PC-9 (cell line): ENCODE results near the gene CUX1. TPM values are rescaled to one million over a fixed set of nuclear protein-coding genes. Genes with fewer than 3 reads are reported as not detected.
A peak's percentile ranks its signal among the peaks of the same experiment; 100 is the strongest.

ENCODE experiments used
- BruUV-seq: library from RNA; stranded (reverse); fragments of 400-500 nt; replicated peaks from 2 replicates; lab custom pipeline; 2021; lab: Mats Ljungman, UMichigan
- CTCF ChIA-PET: fragments of 300-600 bp; sonication (Branson Sonifier 250); formaldehyde crosslinking; loops from one replicate; lab custom pipeline; 2022; ENCODE audit warnings: antibody characterized with exemption; lab: Charles Lee
- POLR2A ChIA-PET: fragments of 300-600 bp; sonication (Branson Sonifier 250); formaldehyde crosslinking; loops from one replicate; lab custom pipeline; 2022; ENCODE audit warnings: antibody characterized with exemption; ENCODE audit not compliant: unreplicated experiment; lab: Charles Lee
- DNase-seq, 2 experiments: peaks; one replicate each; pipeline versions ENCODE4 v3.0.0 to v3.0.0-alpha.2; 2015 to 2022; ENCODE audit warnings: mixed read lengths in 1 of 2
- H2AFZ ChIP-seq: fragments of 200-600 bp; sonication (generic); 2 replicates; pipeline ENCODE4 v1.8.1; 2017; ENCODE audit warnings: antibody characterized with exemption
- H3F3A ChIP-seq: fragments of 200-600 bp; sonication (generic); 2 replicates; pipeline ENCODE4 v1.8.1; 2017; ENCODE audit warnings: antibody characterized with exemption, mild to moderate bottlenecking, low read depth; ENCODE audit not compliant: insufficient read depth
- H3K27ac ChIP-seq: fragments of 200-600 bp; sonication (generic); 2 replicates; pipeline ENCODE4 v1.6.1; 2016; ENCODE audit warnings: mixed run types
- H3K27me3 ChIP-seq: fragments of 200-600 bp; sonication (generic); 2 replicates; pipeline ENCODE4 v1.6.1; 2016; ENCODE audit warnings: low read depth, mixed run types; ENCODE audit not compliant: insufficient read depth
- H3K36me3 ChIP-seq: fragments of 200-600 bp; sonication (generic); 2 replicates; pipeline ENCODE4 v1.6.1; 2016; ENCODE audit warnings: low read depth, mixed run types
- H3K4me1 ChIP-seq: fragments of 200-600 bp; sonication (generic); replicated peaks from 2 replicates; pipeline ENCODE4 v1.6.1; 2016; ENCODE audit warnings: mixed run types; ENCODE audit not compliant: insufficient read depth
- H3K4me2 ChIP-seq: fragments of 200-600 bp; sonication (generic); 2 replicates; pipeline ENCODE4 v1.6.1; 2017; ENCODE audit warnings: mixed run types
- H3K4me3 ChIP-seq: fragments of 200-600 bp; sonication (generic); 2 replicates; pipeline ENCODE4 v1.6.1; 2016; ENCODE audit warnings: mixed run types
- H3K79me2 ChIP-seq: fragments of 200-600 bp; sonication (generic); 2 replicates; pipeline ENCODE4 v1.6.1; 2017; ENCODE audit warnings: low read depth, mixed run types
- H3K9me2 ChIP-seq: fragments of 200-600 bp; sonication (generic); 2 replicates; pipeline ENCODE4 v1.8.1; 2017; ENCODE audit warnings: mild to moderate bottlenecking; ENCODE audit not compliant: insufficient read depth
- H3K9me3 ChIP-seq: fragments of 200-600 bp; sonication (generic); 2 replicates; pipeline ENCODE4 v1.8.1; 2016; ENCODE audit warnings: low read depth; ENCODE audit not compliant: insufficient read depth
- H4K20me1 ChIP-seq: fragments of 200-600 bp; sonication (generic); 2 replicates; pipeline ENCODE4 v1.8.1; 2017; ENCODE audit not compliant: insufficient read depth
- EZH2 ChIP-seq: fragments of 200-600 bp; sonication (generic); IDR thresholded peaks from 2 replicates; pipeline ENCODE4 v1.8.0; 2017; ENCODE audit warnings: antibody characterized with exemption, low read depth
- intact Hi-C: fragments of 100-400 bp; cut with micrococcal nuclease; formaldehyde crosslinking; loops from one replicate; pipeline ENCODE4 v1.10.0; 2022; ENCODE audit not compliant: unreplicated experiment
- total RNA-seq: library from RNA; stranded (reverse); gene quantifications from 2 replicates; pipeline ENCODE4 v1.2.3, GENCODE V29; 2021
- TF ChIP-seq, protein P1 (sequence below): fragments of 200-600 bp; sonication (generic); conservative IDR thresholded peaks from 2 replicates; pipeline ENCODE4 v1.6.1; 2017; ENCODE audit warnings: mixed run types, antibody characterized with exemption, mild to moderate bottlenecking, moderate library complexity

CUX1 gene
- total RNA-seq, 1 experiment from 2014 or later, result 83.3 TPM

DNA sequence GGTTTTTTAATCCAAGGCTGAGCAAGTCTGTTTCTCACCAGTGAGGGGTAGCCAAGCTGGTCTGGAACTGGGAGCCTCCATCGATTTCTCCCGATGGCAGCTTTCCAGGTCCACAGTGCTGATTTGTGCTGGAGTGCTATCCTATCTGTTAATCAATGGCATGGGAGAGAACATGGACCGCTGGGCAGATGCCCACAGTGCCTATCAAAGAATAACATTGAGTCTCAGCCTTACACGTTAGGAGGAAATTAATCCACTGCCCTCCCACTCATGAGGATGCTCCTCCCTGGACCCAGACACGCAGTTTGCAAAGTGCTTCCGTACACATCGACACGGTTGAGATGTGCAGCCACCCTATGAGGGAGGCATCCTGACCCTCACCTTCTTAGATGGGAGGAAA, 36.0 kb upstream of the CUX1 start:
- intact Hi-C loops, result no loop called here
- no peak for DNase-seq
- POLR2A ChIA-PET, result interaction anchor here (0.6 kb wide), 1 partner anchor 18 kb away, joined by 8 read pairs; no protein-coding TSS in a partner anchor
- no peak overlapping the region for H3K27ac ChIP-seq
- no peaks in the 10 kb centered on the region for H3K9me3 ChIP-seq
- 0 out of 2 replicates have a peak, but pooled peaks cover 5% of the 10 kb centered on the region for H3K27me3 ChIP-seq
- no peak overlapping the region for H3K4me2 ChIP-seq
- H3F3A ChIP-seq, result no peaks in the 10 kb centered on the region
- no TSS peak for BruUV-seq
- H3K9me2 ChIP-seq, result no peaks in the 10 kb centered on the region
- no peaks in the 10 kb centered on the region for H4K20me1 ChIP-seq
- TF ChIP-seq, protein P1, sequence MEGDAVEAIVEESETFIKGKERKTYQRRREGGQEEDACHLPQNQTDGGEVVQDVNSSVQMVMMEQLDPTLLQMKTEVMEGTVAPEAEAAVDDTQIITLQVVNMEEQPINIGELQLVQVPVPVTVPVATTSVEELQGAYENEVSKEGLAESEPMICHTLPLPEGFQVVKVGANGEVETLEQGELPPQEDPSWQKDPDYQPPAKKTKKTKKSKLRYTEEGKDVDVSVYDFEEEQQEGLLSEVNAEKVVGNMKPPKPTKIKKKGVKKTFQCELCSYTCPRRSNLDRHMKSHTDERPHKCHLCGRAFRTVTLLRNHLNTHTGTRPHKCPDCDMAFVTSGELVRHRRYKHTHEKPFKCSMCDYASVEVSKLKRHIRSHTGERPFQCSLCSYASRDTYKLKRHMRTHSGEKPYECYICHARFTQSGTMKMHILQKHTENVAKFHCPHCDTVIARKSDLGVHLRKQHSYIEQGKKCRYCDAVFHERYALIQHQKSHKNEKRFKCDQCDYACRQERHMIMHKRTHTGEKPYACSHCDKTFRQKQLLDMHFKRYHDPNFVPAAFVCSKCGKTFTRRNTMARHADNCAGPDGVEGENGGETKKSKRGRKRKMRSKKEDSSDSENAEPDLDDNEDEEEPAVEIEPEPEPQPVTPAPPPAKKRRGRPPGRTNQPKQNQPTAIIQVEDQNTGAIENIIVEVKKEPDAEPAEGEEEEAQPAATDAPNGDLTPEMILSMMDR, result no peak
- no peak for TF ChIP-seq EZH2
- no peak overlapping the region for H2AFZ ChIP-seq
- H3K36me3 ChIP-seq, result no peaks in the 10 kb centered on the region
- peaks cover 9% of the 10 kb centered on the region for H3K4me1 ChIP-seq
- no peaks in the 10 kb centered on the region for H3K79me2 ChIP-seq
- CTCF ChIA-PET, result no interaction called here
- H3K4me3 ChIP-seq, result no peak overlapping the region

DNA sequence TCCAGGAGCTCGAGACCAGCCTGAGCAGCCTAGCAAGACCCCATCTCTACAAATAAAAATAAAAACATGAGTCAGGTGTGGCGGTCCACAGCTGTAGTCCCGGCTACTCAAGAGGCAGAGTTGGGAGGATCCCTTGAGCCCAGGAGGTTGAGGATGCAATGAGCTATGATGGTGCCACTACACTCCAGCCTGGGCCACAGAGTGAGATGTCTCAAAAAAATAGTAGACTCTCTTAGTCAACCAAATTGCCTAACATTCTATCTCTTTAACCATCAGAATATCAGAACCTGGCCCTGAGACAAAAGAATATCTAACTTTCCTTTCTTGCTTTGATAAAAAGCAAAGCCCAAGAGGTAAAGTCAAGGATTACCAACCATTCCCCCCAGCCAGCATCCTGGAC, 35.0 kb upstream of the CUX1 start:
- H3K9me2 ChIP-seq, result no peaks in the 10 kb centered on the region
- ChIA-PET POLR2A (no interaction called here), CTCF (no interaction called here)
- peaks cover 9% of the 10 kb centered on the region for H3K4me1 ChIP-seq
- no peak overlapping the region for H3K27ac ChIP-seq
- intact Hi-C loops, result no loop called here
- no peaks in the 10 kb centered on the region for H4K20me1 ChIP-seq
- TF ChIP-seq, protein P1, result no peak
- no peak for TF ChIP-seq EZH2
- H3K79me2 ChIP-seq, result no peaks in the 10 kb centered on the region
- BruUV-seq, result no TSS peak
- no peak overlapping the region for H2AFZ ChIP-seq
- H3K4me2 ChIP-seq, result no peak overlapping the region; the same call in 1 of the 2 replicates
- H3F3A ChIP-seq, result no peaks in the 10 kb centered on the region
- H3K27me3 ChIP-seq, result 0 out of 2 replicates have a peak, but pooled peaks cover 3% of the 10 kb centered on the region
- H3K9me3 ChIP-seq, result no peaks in the 10 kb centered on the region
- DNase-seq, result no peak
- no peaks in the 10 kb centered on the region for H3K36me3 ChIP-seq
- no peak overlapping the region for H3K4me3 ChIP-seq

DNA sequence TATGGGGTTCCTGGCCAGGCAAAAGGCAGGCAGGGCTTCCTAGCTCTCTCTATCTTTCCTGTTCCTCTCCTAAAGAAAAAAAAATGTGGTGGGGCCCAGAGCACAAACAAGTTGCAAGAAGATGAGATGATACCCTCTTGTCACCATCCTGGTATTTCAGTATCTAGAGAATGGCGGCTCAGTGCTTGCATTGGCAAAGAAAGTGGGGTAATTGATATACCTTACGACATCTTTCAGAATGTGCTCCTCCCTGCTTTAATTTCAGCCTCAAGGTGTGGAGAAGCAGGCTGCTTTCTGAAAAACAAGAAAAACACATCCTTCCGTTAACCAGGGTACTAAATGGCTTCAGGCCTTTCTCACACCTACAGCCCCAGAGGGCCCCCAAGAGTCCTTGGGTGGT, 34.5 kb upstream of the CUX1 start:
- H4K20me1 ChIP-seq, result no peaks in the 10 kb centered on the region
- no peaks in the 10 kb centered on the region for H3K9me3 ChIP-seq
- intact Hi-C loops, result no loop called here
- H3K36me3 ChIP-seq, result no peaks in the 10 kb centered on the region
- ChIA-PET POLR2A (no interaction called here), CTCF (no interaction called here)
- no peak overlapping the region for H3K4me3 ChIP-seq
- H3K79me2 ChIP-seq, result no peaks in the 10 kb centered on the region
- H3F3A ChIP-seq, result no peaks in the 10 kb centered on the region
- BruUV-seq, result no TSS peak
- no peak overlapping the region; the same call in 1 of the 2 replicates for H3K4me2 ChIP-seq
- no peak overlapping the region for H2AFZ ChIP-seq
- H3K27ac ChIP-seq, result no peak overlapping the region
- TF ChIP-seq, protein P1, result no peak
- TF ChIP-seq EZH2, result no peak
- no peaks in the 10 kb centered on the region for H3K27me3 ChIP-seq
- peaks cover 9% of the 10 kb centered on the region for H3K4me1 ChIP-seq
- DNase-seq, result peak; percentile 18 to 70
- no peaks in the 10 kb centered on the region for H3K9me2 ChIP-seq
